T-helper 1 cell treated with Interleukin-12 subunit alpha and Interleukin-12 subunit beta and Interleukin-4 antibody, amounts not matched to agents 30 μg/mL and 1 μg/mL, for 36 hours (primary cell): ENCODE measurements around the gene GOLGA6L1.
"Not testable (repeated sequence)": the region's sequence is repeated elsewhere in the genome, so short reads cannot be mapped to it uniquely, and the experiment has no call there.

Source experiments
- H3K27ac Mint-ChIP-seq: one replicate; pipeline ENCODE4 v1.8.0; 2021; ENCODE audit warnings: mild to moderate bottlenecking, mixed read lengths
- H3K27me3 Mint-ChIP-seq: one replicate; pipeline ENCODE4 v1.8.0; 2021; ENCODE audit warnings: low read depth, mixed read lengths
- H3K36me3 Mint-ChIP-seq: one replicate; pipeline ENCODE4 v1.8.0; 2021; ENCODE audit warnings: low read depth, mixed read lengths
- H3K4me1 Mint-ChIP-seq: one replicate; pipeline ENCODE4 v1.8.0; 2021; ENCODE audit warnings: low read depth, mixed read lengths
- H3K4me3 Mint-ChIP-seq: one replicate; pipeline ENCODE4 v1.8.0; 2021; ENCODE audit warnings: mild to moderate bottlenecking, moderate library complexity, mixed read lengths
- H3K9me3 Mint-ChIP-seq: one replicate; pipeline ENCODE4 v1.8.0; 2021; ENCODE audit warnings: mixed read lengths

Gene GOLGA6L1, protein sequence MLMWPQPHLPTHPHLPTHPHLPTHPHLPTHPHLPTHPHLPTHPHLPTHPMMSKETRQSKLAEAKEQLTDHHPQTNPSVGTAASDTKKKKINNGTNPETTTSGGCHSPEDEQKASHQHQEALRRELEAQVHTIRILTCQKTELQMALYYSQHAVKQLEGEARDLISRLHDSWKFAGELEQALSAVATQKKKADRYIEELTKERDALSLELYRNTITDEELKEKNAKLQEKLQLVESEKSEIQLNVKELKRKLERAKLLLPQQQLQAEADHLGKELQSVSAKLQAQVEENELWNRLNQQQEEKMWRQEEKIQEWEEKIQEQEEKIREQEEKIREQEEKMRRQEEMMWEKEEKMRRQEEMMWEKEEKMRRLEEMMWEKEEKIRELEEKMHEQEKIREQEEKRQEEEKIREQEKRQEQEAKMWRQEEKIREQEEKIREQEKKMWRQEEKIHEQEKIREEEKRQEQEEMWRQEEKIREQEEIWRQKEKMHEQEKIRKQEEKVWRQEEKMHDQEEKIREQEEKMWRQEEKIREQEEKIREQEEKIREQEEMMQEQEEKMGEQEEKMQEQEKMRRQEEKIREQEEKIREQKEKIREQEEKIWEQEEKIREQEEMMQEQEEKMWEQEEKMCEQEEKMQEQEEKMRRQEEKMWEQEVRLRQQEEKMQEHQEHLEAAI

DNA sequence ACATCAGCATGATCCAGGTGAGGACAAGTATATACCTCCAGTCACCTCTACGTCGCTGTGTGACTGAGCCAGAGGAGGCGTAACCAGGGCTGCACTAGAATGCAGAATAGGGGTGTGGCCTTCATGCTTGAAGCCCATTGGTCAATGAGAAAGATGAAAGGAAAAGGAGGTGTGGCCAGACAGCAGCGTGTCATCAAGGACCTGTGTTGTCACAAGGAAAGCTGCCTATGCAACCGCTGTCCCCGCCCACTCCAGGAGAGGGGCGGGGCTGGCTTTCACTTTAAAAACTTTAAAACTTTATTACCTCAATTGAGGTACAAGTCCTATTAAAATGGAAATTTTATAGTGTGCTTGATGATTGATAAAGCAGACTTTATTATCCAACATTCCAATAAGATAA, at the start of gene GOLGA6L1:
GOLGA6L1 (minus strand) TSS at position 101 of the 400 bp plus-strand sequence; CDS start at position 10, 91 bp downstream.
- H3K4me3 Mint-ChIP-seq, H3K27me3 Mint-ChIP-seq, H3K9me3 Mint-ChIP-seq, H3K27ac Mint-ChIP-seq, H3K4me1 Mint-ChIP-seq, H3K36me3 Mint-ChIP-seq: not testable (repeated sequence)

DNA sequence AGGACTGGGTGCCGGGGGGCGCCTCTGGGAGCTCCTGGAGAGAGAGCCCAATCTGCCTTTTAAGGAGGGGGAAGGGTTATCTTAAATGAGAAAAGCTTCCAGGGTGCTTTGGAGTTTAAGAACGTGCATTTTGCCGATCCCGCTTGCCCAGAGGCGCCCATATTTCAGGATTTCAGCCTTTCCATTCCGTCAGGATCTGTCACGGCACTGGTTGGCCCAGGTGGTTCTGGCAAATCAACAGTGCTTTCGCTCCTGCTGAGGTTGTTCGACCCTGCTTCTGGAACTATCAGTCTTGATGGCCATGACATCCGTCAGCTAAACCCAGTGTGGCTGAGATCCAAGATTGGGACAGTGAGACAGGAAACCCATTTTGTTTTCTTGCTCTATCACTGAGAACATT, 44.6 kb upstream of the GOLGA6L1 start:
- not testable (repeated sequence) for H3K4me3 Mint-ChIP-seq, H3K36me3 Mint-ChIP-seq, H3K27me3 Mint-ChIP-seq, H3K9me3 Mint-ChIP-seq, H3K4me1 Mint-ChIP-seq, H3K27ac Mint-ChIP-seq

DNA sequence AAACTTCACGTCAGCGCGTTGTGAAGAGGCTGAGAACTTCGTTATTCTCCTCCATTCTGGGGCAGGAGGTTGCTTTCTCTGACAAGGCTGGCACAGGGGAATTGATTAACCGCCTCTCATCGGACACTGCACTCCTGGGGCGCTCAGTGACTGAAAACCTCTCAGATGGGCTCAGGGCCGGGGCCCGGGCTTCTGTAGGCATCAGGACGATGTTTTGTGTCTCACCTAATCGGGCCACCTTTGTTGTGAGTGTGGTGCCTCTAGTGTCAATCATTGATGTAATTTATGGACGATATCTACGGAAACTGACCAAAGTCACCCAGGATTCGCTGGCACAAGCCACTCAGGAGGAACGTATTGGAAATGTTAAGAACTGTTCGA, 43.9 kb upstream of the GOLGA6L1 start:
- not testable (repeated sequence) for H3K9me3 Mint-ChIP-seq, H3K36me3 Mint-ChIP-seq, H3K27ac Mint-ChIP-seq, H3K27me3 Mint-ChIP-seq, H3K4me3 Mint-ChIP-seq, H3K4me1 Mint-ChIP-seq

DNA sequence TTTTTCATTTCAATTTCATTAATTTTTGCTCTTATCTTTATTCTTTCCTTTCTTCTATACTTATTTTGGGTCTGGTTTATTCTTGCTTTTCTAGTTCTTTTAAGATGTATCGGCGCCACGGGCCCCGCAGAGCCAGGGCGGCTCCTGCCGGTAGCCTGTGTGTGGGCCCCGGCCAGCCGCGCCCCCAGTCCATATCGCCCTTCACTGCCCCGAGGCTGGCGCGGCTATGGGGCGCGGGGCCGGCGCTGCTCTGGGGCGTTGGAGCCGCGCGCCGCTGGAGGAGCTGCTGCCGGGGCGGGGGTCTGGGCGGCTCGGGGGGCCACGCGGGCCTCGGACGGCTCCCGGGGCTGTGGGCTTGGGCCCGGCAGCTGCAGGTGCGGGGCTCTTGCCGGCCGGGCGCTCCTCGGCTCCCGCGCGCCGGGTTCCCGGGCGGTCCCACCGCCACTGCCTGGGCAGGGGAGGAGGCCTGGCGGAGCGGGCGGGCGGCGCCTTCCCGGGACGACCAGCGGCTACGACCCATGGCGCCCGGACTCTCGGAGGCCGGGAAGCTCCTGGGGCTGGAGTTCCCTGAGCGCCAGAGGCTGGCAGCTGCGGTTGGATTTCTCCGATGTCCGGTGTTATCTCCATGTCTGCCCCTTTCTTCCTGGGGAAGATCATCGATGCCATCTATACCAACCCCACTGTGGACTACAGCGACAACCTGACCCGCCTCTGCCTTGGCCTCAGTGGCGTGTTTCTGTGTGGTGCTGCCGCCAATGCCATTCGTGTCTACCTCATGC, 43.3 kb upstream of the GOLGA6L1 start:
- H3K27me3 Mint-ChIP-seq, H3K9me3 Mint-ChIP-seq, H3K4me1 Mint-ChIP-seq, H3K36me3 Mint-ChIP-seq, H3K4me3 Mint-ChIP-seq, H3K27ac Mint-ChIP-seq: not testable (repeated sequence)

DNA sequence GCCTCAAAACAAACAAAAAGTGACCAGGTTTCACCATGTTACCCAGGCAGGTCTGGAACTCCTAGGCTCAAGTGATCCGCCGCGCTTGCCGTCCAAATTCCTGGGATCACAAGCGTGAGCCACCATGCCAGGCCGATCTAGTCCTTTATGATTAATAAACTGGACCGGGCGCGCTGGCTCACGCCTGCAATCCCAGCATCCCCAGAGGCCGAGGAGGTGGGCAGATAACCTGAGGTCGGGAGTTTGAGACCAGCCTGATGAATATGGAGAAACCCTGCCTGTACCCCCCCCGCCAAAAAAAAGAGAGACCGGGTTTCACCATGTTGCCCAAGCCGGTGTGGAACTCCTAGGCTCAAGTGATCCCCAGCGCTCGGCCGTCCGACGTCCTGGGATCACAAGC, 40.1 kb upstream of the GOLGA6L1 start:
- not testable (repeated sequence) for H3K9me3 Mint-ChIP-seq, H3K4me1 Mint-ChIP-seq, H3K36me3 Mint-ChIP-seq, H3K27ac Mint-ChIP-seq, H3K4me3 Mint-ChIP-seq, H3K27me3 Mint-ChIP-seq

DNA sequence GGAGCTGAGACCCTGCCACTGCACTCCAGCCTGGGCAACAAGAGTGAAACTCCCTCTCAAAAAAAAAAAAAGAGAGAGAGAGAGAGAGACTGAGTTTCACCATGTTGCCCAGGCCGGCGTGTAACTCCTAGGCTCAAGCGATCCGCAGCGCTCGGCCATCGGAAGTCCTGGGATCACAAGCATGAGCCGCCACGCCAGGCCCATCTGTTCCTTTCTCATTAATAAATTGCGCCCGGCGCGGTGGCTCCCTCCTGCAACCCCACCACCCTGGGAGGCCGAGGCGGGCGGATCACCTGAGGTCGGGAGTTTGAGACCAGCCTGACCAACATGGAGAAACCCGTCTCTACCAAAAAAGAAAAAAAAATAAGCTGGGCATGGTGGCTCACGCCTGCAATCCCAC, 39.0 kb upstream of the GOLGA6L1 start:
- not testable (repeated sequence) for H3K4me3 Mint-ChIP-seq, H3K27ac Mint-ChIP-seq, H3K4me1 Mint-ChIP-seq, H3K9me3 Mint-ChIP-seq, H3K36me3 Mint-ChIP-seq, H3K27me3 Mint-ChIP-seq

DNA sequence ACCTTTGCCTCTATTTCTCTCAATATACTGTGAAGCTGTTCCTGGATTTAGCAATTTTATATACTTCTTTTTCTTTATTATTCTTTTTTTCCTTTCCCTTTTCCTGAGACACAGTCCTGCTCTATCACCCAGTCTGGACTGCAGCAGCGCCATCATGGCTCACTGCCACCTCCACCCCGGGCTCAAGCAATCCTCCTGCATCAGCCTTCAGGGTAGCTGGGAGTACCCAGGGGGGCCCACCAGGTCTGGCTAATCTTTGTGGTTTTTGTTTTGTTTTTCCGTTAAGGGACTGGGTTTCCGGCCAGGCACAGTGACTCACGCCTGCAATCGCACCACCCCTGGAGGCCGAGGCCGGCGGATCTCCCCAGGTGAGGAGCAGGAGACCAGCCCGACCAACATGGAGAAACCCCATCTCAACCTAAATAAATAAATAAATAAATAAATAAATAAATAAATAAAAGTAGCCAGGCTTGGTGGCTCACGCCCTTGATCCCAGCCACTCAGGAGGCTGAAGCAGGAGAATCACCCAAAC, 38.1 kb upstream of the GOLGA6L1 start:
- H3K9me3 Mint-ChIP-seq, H3K4me1 Mint-ChIP-seq, H3K36me3 Mint-ChIP-seq, H3K4me3 Mint-ChIP-seq, H3K27ac Mint-ChIP-seq, H3K27me3 Mint-ChIP-seq: not testable (repeated sequence)

DNA sequence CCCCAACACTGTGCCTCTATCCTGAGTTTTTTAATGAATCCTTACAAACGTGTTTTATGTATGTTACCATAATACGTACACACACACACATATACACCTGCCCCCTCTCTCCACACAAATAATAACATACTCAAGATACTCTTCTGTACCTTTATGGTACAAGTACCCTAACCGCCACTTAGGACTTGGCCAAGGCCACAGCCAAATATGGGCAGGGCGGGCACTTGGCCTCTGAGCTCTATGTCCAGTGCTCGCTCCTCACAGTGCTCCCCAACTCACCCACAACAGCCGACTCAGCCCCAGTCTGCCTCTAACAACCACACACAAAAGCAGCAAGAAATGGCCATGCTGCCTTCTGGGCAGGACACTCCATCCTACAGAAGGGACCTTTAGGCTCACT, 3.8 kb downstream of the GOLGA6L1 start:
- not testable (repeated sequence) for H3K9me3 Mint-ChIP-seq, H3K27me3 Mint-ChIP-seq, H3K4me3 Mint-ChIP-seq, H3K4me1 Mint-ChIP-seq, H3K27ac Mint-ChIP-seq, H3K36me3 Mint-ChIP-seq

DNA sequence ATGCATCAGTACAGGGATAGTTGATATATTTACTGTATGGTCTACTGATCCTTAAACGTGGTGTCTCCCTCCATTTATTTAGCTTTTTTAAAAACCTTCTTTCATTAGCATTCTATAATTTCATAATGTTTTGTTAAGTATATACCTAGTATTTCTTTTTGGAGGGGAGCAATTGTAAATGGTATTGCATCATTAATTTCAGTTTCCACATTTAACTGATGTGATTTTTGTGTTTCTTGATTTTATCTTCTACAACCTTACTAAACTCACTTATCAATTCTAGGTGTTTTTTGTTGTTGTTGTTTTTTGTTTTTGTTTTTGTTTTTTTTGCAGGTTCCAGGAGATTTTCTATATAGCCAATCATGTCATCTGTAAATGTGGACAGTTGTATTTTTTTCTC, 18.4 kb downstream of the GOLGA6L1 start:
- no peak overlapping the region for H3K27ac Mint-ChIP-seq
- peaks cover 10% of the 10 kb centered on the region for H3K27me3 Mint-ChIP-seq
- H3K4me3 Mint-ChIP-seq, result no peak overlapping the region
- H3K9me3 Mint-ChIP-seq, result peaks cover 4% of the 10 kb centered on the region
- no peaks in the 10 kb centered on the region for H3K36me3 Mint-ChIP-seq
- no peaks in the 10 kb centered on the region for H3K4me1 Mint-ChIP-seq

DNA sequence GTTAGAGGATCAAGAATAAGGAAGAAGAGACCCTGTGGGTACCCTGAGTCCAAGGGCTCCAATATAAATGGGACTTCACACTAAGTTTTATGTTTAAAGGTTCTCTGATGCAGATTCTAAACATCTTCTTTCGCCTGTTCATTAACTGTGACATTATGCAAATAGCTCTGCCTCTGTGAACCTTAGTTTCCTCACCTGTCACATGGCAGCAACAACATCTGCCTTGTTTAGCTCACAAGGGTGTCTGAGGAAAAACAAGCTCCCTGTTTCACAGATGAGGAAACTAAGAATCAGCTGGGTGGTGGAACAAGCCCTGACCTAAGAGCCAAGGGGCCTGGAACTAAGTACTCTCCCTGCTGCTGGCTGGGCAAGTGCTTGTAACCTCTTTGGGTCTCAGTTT, 40.8 kb downstream of the GOLGA6L1 start:
- Mint-ChIP-seq H3K27ac (no peak overlapping the region), H3K4me1 (no peaks in the 10 kb centered on the region), H3K27me3 (peaks cover 4% of the 10 kb centered on the region)

DNA sequence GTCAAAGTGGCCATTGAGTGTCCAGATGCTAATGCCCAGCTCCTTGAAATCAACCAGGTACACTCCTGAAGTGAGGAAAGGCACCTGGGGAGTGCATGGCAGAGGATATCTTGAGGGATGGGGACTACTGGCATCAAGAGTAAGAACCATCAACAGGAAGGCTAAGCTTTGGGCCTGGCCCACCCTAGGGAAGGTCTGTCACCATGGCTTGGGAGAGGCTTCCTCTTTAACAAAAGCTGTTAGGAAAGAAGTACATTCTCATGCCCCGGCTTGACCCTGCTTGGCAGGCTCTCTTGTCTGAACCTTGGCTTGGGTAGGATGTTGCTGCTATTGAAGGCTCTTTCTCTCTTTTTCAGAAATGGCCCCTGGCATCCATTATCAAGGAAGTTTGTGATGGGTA, 53.5 kb downstream of the GOLGA6L1 start:
- H3K4me3 Mint-ChIP-seq, result no peak overlapping the region
- H3K9me3 Mint-ChIP-seq, result no peaks in the 10 kb centered on the region

More for the DNA sequence above, 40.8 kb downstream of the GOLGA6L1 start:
- no peaks in the 10 kb centered on the region for H3K36me3 Mint-ChIP-seq
- no peaks in the 10 kb centered on the region for H3K9me3 Mint-ChIP-seq
- H3K4me3 Mint-ChIP-seq, result no peak overlapping the region

DNA sequence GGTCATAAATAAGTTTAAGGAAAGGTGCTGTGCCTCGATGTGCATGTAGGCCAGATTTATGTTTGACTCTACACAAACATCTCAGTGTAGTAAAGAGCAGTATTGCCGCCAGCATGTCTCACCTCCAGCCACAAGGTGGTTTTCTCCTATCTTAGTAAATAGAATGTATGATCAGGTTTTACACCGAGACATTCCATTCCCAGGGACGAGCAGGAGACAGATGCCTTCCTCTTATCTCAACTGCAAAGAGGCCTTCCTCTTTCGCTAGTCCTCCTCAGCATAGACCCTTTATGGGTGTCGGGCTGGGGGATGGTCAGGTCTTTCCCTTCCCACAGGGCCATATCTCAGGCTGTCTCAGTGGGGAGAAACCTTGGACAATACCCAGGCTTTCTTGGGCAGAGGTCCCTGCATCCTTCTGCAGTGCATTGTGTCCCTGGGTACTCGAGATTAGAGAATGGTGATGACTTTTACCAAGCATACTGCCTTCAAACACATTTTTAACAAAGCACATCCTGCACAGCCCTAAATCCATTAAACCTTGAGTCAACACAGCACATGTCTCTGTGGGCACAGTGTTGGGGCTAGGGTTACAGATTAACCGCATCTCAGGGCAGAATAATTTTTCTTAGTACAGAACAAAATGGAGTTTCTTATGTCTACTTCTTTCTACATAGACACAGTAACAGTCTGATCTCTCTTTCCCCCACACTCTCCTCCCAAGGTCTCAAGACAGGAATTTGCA, 54.5 kb downstream of the GOLGA6L1 start:
- H3K27ac Mint-ChIP-seq, H3K27me3 Mint-ChIP-seq, H3K4me3 Mint-ChIP-seq, H3K4me1 Mint-ChIP-seq, H3K9me3 Mint-ChIP-seq, H3K36me3 Mint-ChIP-seq: not testable (repeated sequence)

More for the DNA sequence above, 53.5 kb downstream of the GOLGA6L1 start:
- no peak overlapping the region for H3K27ac Mint-ChIP-seq
- no peaks in the 10 kb centered on the region for H3K4me1 Mint-ChIP-seq
- H3K27me3 Mint-ChIP-seq, result peaks cover 5% of the 10 kb centered on the region
- no peaks in the 10 kb centered on the region for H3K36me3 Mint-ChIP-seq

DNA sequence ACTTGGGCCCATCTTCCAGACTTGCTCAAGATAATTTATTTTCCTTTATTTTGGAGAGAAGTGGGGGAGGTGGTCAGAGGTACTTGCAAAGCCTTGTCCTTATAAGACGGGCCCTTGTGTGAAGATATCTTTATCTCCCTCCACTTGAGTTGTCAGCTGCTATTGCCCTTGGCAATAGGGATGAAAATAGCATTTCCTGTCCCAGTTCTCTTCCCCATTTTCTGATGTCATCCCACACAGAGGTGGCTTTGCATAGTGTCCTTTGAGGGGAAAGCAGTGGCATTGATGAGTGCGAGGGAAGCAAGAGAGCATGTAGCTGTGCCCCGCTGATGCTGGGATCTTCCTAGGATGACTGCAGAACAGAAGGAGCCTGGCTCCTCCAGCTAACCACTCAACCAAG, 55.4 kb downstream of the GOLGA6L1 start:
- H3K27ac Mint-ChIP-seq, result no peak overlapping the region
- H3K36me3 Mint-ChIP-seq, result no peaks in the 10 kb centered on the region
- H3K27me3 Mint-ChIP-seq, result peaks cover 5% of the 10 kb centered on the region
- no peaks in the 10 kb centered on the region for H3K4me1 Mint-ChIP-seq
- H3K4me3 Mint-ChIP-seq, result no peak overlapping the region
- no peaks in the 10 kb centered on the region for H3K9me3 Mint-ChIP-seq

DNA sequence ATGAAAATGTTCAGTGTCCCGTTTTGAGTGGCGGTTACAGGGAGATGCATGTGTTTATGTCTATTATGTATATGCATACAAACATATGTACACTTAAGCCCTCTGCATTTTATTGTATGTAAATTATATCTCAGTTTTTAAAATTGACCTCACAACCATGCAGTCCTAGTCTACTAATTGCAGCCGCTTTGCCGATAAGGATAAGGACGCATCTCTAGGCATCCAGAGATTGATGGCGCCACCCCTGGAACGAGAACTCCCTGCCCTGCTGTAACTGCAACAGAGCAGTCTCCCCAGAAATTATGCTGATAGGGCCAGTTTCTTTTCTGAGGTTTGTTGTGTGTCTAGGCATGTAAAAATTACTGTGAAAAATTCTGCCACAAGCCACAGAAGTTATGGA, 56.9 kb downstream of the GOLGA6L1 start:
- no peaks in the 10 kb centered on the region for H3K27me3 Mint-ChIP-seq
- no peaks in the 10 kb centered on the region for H3K9me3 Mint-ChIP-seq
- H3K4me3 Mint-ChIP-seq, result no peak overlapping the region
- no peak overlapping the region for H3K27ac Mint-ChIP-seq
- H3K4me1 Mint-ChIP-seq, result no peaks in the 10 kb centered on the region
- H3K36me3 Mint-ChIP-seq, result no peaks in the 10 kb centered on the region
